Measurements from ENCODE around the gene COL20A1.

DNA sequence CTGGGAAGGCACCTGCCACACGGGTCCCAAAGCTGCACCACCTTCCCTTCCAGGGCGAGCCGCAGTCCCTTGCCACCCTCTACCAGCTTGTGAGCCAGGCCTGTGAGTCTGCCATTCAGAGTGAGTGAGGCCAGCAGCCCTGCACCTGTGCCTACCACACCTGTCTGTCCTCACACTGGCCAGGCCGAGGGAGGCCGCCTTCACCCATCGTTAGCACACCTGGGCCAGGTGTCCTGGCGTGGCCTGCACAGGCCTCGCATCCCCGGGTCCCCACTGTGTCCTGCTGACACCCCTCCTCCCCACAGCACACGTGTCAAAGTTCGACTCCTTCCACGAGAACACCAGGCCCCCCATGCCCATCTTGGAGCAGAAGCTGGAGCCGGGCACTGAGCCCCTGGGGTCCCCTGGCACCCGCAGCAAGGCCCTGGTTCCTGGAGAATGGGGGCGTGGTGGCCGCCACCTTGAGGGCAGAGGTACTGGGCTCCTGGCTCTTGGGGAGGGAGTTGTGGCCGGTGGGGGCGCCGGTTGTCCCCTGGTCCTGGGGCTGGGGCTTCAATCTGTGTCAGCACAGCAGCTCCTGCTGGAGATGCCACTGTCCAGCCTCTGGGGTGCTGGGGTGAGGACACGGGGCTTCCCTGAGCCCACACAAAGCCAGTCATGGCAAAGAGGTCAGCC, 35.2 kb downstream of the COL20A1 start:
- TF ChIP-seq, protein P1, sequence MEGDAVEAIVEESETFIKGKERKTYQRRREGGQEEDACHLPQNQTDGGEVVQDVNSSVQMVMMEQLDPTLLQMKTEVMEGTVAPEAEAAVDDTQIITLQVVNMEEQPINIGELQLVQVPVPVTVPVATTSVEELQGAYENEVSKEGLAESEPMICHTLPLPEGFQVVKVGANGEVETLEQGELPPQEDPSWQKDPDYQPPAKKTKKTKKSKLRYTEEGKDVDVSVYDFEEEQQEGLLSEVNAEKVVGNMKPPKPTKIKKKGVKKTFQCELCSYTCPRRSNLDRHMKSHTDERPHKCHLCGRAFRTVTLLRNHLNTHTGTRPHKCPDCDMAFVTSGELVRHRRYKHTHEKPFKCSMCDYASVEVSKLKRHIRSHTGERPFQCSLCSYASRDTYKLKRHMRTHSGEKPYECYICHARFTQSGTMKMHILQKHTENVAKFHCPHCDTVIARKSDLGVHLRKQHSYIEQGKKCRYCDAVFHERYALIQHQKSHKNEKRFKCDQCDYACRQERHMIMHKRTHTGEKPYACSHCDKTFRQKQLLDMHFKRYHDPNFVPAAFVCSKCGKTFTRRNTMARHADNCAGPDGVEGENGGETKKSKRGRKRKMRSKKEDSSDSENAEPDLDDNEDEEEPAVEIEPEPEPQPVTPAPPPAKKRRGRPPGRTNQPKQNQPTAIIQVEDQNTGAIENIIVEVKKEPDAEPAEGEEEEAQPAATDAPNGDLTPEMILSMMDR (IDR thresholded peaks at IDR 0.05), result no peak
- no peak for TF ChIP-seq POLR2A (IDR thresholded peaks at IDR 0.05)
